GM18868 (cell line): ENCODE measurements around the gene SPRR2D.
"Not testable (repeated sequence)": the region's sequence is repeated elsewhere in the genome, so short reads cannot be mapped to it uniquely, and the experiment has no call there.

Experiments used
- ATAC-seq: cut with Tn5 transposase; IDR thresholded peaks from one replicate; pipeline ENCODE4 v1.9.1; 2021; ENCODE audit warnings: mild to moderate bottlenecking, moderate library complexity; ENCODE audit not compliant: unreplicated experiment

Gene SPRR2D

GRCh38 chr1:153040950-153041631, at the start of gene SPRR2D:
SPRR2D (minus strand) TSS chr1:153041120; CDS start chr1:153040346, 774 bp downstream.
- ATAC-seq: no peak

GRCh38 chr1:153087652-153088051, 46.7 kb upstream of the SPRR2D start:
- ATAC-seq: no peak

GRCh38 chr1:153081736-153082135, 40.8 kb upstream of the SPRR2D start:
- no peak for ATAC-seq

- ATAC-seq: no peak
Observed at GRCh38 chr1:153072806-153073726, 32.1 kb upstream of the SPRR2D start.

- ATAC-seq: no peak
Observed at GRCh38 chr1:153071511-153071910, 30.6 kb upstream of the SPRR2D start, which contains the start of gene SPRR2B. SPRR2B (minus strand) TSS chr1:153071611; CDS start chr1:153070839, 772 bp downstream.

- no peak for ATAC-seq
Observed at GRCh38 chr1:153070243-153070642, 29.3 kb upstream of the SPRR2D start.

- ATAC-seq: no peak
Observed at GRCh38 chr1:153058826-153059784, 18.2 kb upstream of the SPRR2D start.

- no peak for ATAC-seq
Observed at GRCh38 chr1:153058154-153058553, 17.2 kb upstream of the SPRR2D start.

- ATAC-seq: no peak
Observed at GRCh38 chr1:153057375-153057774, 16.5 kb upstream of the SPRR2D start, which contains the start of gene SPRR2A. SPRR2A (minus strand) TSS chr1:153057512; CDS start chr1:153056735, 777 bp downstream.

- not testable (repeated sequence) for ATAC-seq
Observed at GRCh38 chr1:153056111-153056510, 15.2 kb upstream of the SPRR2D start.

- ATAC-seq: no peak
Observed at GRCh38 chr1:153049211-153049610, 8.3 kb upstream of the SPRR2D start.

- ATAC-seq: no peak
Observed at GRCh38 chr1:153035211-153035610, 5.7 kb downstream of the SPRR2D start.

GRCh38 chr1:153032677-153033308, 8.1 kb downstream of the SPRR2D start:
- no peak for ATAC-seq

- no peak for ATAC-seq
Observed at GRCh38 chr1:153032073-153032472, 8.8 kb downstream of the SPRR2D start.

GRCh38 chr1:153030895-153031294, 10.0 kb downstream of the SPRR2D start, which contains the start of gene SPRR1B:
SPRR1B (plus strand) TSS chr1:153031203; CDS start chr1:153032346, 1,143 bp downstream.
- no peak for ATAC-seq

GRCh38 chr1:153028766-153029165, 12.2 kb downstream of the SPRR2D start:
- no peak for ATAC-seq

GRCh38 chr1:153025797-153026196, 15.1 kb downstream of the SPRR2D start:
- no peak for ATAC-seq

GRCh38 chr1:153024413-153024812, 16.5 kb downstream of the SPRR2D start:
- no peak for ATAC-seq

GRCh38 chr1:153023109-153023508, 17.8 kb downstream of the SPRR2D start:
- no peak for ATAC-seq

GRCh38 chr1:153022340-153022739, 18.6 kb downstream of the SPRR2D start:
- not testable (repeated sequence) for ATAC-seq
